ENCODE data around the gene LIPC. TPM values are rescaled to one million over a fixed set of nuclear protein-coding genes. Genes with fewer than 3 reads are reported as not detected.

The LIPC gene
- total RNA-seq, 1 experiment from 2014 or later, result not detected

- Histone ChIP-seq H4K20me1 (ENCODE audit: insufficient read depth) (no peaks in the 10 kb centered on the region), H3K4me3 (replicated peaks in 1 of 2; ENCODE audit: low read depth in 1 of 2, low read length in 2 of 2) (no peak overlapping the region), H3K79me2 (ENCODE audit: insufficient read depth, low read length) (no peaks in the 10 kb centered on the region), H2AFZ (ENCODE audit: low read depth, low read length, poor library complexity, severe bottlenecking) (no peak overlapping the region), H3K9me3 (ENCODE audit: control insufficient read depth in 1 of 2, insufficient read depth in 1 of 2, low read depth in 1 of 2, low read length in 2 of 2) (no peaks in the 10 kb centered on the region), H3K27me3 (ENCODE audit: insufficient read depth, low read length) (no peaks in the 10 kb centered on the region), H3K36me3 (ENCODE audit: control insufficient read depth in 1 of 2, insufficient read depth in 2 of 2, low read length in 2 of 2) (no peaks in the 10 kb centered on the region), H3K9ac (ENCODE audit: low read length) (no peak overlapping the region), H3K4me1 (ENCODE audit: control insufficient read depth in 1 of 2, insufficient read depth in 2 of 2, low read length in 2 of 2) (peaks cover 6 to 23% of the 10 kb centered on the region in 2 experiments; a peak in 3 of 4 replicates), H3K9me2 (ENCODE audit: insufficient read depth) (no peaks in the 10 kb centered on the region), H3K4me2 (ENCODE audit: low read length) (no peak overlapping the region), H3K27ac (ENCODE audit: low read depth, low read length) (no peak overlapping the region)
- CTCF ChIA-PET, result no interaction called here
- BruUV-seq (replicated peaks), result no TSS peak
- no peak for DNase-seq (ENCODE audit: low read depth, low spot score)
- intact Hi-C loops (cut with micrococcal nuclease), result no loop called here
- RAD21 ChIA-PET (ENCODE audit: low non-redundant PET in 1 of 2, low total read pairs in 2 of 2, uncharacterized antibody in 2 of 2, unreplicated experiment in 2 of 2), result no interaction called here
- no peak for TF ChIP-seq EZH2 (IDR thresholded peaks at IDR 0.05)
- no peak for TF ChIP-seq SP1 (IDR thresholded peaks at IDR 0.05; ENCODE audit: low read depth)
- TF ChIP-seq YY1 (IDR thresholded peaks at IDR 0.05; ENCODE audit: extremely low read depth, insufficient replicate concordance, low read depth, low read length), result no peak
- TF ChIP-seq ZFX (IDR thresholded peaks at IDR 0.05), result no peak
- ATAC-seq, result no peak
- POLR2A ChIA-PET, result interaction anchor here (2.9 kb wide), 1 partner anchor 8 kb away, joined by 7 read pairs; no protein-coding TSS in a partner anchor
These were observed 44.1 kb downstream of the LIPC start for GRCh38 chr15:58475573-58476524.

- H3K36me3 ChIP-seq (ENCODE audit: control insufficient read depth in 1 of 2, insufficient read depth in 2 of 2, low read length in 2 of 2), result no peaks in the 10 kb centered on the region
- no peak for DNase-seq (ENCODE audit: low read depth, low spot score)
- ChIA-PET CTCF (no interaction called here), RAD21 (ENCODE audit: low non-redundant PET in 1 of 2, low total read pairs in 2 of 2, uncharacterized antibody in 2 of 2, unreplicated experiment in 2 of 2) (no interaction called here), POLR2A (interaction anchor here (2.9 kb wide), 1 partner anchor 9 kb away, joined by 7 read pairs; no protein-coding TSS in a partner anchor)
- H3K9ac ChIP-seq (ENCODE audit: low read length), result no peak overlapping the region
- no peaks in the 10 kb centered on the region for H3K9me2 ChIP-seq (ENCODE audit: insufficient read depth)
- no peaks in the 10 kb centered on the region for H3K79me2 ChIP-seq (ENCODE audit: insufficient read depth, low read length)
- BruUV-seq (replicated peaks), result no TSS peak
- H3K27me3 ChIP-seq (ENCODE audit: insufficient read depth, low read length), result no peaks in the 10 kb centered on the region
- no peaks in the 10 kb centered on the region for H4K20me1 ChIP-seq (ENCODE audit: insufficient read depth)
- no peak overlapping the region for H2AFZ ChIP-seq (ENCODE audit: low read depth, low read length, poor library complexity, severe bottlenecking)
- H3K9me3 ChIP-seq (ENCODE audit: control insufficient read depth in 1 of 2, insufficient read depth in 1 of 2, low read depth in 1 of 2, low read length in 2 of 2), result no peaks in the 10 kb centered on the region
- no peak for TF ChIP-seq ZBTB33 (IDR thresholded peaks at IDR 0.05; ENCODE audit: extremely low read depth, insufficient replicate concordance, low read length)
- no peak for TF ChIP-seq EZH2 (IDR thresholded peaks at IDR 0.05)
- no peak for TF ChIP-seq SIN3A (IDR thresholded peaks at IDR 0.05; ENCODE audit: low read depth)
- TF ChIP-seq POLR2AphosphoS5 (IDR thresholded peaks at IDR 0.05; ENCODE audit: low read depth, low read length), result no peak
- TF ChIP-seq MAX (IDR thresholded peaks at IDR 0.05), result no peak
- peaks cover 6 to 18% of the 10 kb centered on the region in 2 experiments; a peak in 2 of 4 replicates for H3K4me1 ChIP-seq (ENCODE audit: control insufficient read depth in 1 of 2, insufficient read depth in 2 of 2, low read length in 2 of 2)
- intact Hi-C loops (cut with micrococcal nuclease), result no loop called here
- H3K27ac ChIP-seq (ENCODE audit: low read depth, low read length), result no peak overlapping the region
- no peak overlapping the region for H3K4me3 ChIP-seq (replicated peaks in 1 of 2; ENCODE audit: low read depth in 1 of 2, low read length in 2 of 2)
- no peak overlapping the region for H3K4me2 ChIP-seq (ENCODE audit: low read length)
- no peak for ATAC-seq
These were observed 44.9 kb downstream of the LIPC start for GRCh38 chr15:58476525-58477162.
